ENCODE data around the gene NMUR1.
A peak's percentile ranks its signal among the peaks of the same experiment; 100 is the strongest.

Gene NMUR1

DNA sequence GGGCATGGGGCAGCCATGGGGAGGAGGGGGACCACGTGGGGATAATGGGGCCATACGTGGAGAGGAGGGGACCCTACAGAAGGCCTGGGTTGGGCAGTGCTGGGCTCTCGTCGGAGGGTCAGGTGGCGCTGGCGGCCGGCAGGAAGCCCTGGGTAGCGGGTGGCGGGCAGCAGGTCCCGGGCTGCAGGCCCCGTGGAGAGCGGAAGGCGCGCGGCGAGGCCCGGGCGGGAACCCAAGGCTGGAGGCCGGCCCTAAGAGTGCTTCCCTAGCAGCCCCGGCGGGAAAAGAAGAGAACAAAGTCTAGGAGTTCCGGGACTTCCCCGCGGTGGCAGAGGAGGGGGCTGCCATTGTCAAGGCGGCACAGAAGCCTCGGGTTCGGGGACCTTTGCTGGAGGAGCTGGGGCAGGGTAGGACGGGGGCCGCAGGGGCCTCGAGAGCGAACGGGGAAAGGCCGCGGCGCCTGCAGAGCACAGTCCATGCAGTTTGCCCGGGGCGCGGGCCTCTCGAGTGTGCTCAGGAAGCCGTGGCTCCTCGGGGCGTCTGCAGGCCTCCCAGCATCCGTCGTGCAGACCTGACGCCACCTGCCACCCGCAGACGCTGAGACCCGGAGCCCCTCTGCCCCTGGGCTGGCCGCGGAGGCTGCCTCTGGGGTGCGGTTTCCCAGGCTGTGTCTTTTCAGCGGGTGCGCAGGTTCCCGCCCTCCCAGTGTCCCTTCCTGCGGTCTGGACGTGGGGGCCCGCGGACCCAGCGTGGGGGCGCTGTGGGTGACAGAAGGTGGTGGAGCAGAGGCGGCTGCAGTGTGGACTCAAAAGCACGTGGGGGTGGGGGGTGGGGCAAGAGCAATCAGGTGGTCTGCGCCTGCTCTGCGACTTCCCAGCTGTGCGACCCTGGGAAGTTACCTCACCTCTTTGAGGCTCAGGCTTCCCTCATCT, 46.6 kb downstream of the NMUR1 start:
- DNase-seq: peak; percentile 56

DNA sequence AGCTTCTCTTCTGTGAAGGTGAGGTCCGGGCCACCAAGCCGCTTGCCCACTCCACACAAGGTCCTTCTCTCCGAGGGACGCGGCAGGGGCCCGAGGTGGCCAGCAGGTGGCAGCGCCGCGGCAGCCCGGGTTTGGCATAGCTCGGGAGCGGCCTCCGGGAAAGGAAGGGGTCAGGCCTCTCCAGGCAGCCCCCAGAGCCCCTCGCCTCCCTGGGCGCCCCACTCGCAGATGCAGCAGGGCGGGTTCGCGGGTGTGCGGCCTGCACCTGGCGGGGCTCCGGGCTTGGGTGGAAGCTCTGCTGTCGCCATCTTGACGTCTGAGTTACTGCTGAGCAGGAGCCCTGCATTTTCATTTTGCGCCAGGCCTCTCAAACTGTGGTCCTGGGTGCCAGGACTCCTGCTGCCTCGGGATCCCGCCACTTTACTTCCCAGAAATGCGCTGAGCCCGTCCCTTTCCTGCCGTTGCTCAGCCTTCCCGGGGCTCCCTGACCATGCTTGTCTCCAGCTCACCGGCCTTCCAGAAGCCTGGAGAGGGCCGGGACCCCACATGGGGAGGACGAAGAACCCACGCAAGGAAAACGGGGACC, 47.3 kb downstream of the NMUR1 start:
- peak; percentile 84 for DNase-seq

DNA sequence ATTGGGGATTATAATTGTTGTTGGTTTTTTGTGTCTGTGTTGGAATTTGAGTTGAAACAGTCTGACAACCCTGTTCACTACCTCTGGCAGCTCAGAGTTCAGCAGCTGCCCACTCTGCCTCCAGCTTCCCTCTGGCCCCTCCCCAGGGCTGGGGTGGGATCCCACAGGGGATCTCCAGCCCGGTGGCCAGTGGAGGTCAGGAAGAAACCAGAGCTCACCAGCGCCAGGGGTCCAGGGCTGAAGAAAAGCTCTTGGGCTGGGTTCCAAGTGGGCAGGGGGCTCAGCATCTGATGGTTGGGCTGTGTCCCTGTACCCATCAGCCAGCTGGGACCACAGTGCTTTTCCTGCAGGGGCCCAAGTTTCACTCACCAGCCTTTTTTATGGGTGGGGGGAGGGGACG, 49.5 kb downstream of the NMUR1 start:
- no peak for DNase-seq

DNA sequence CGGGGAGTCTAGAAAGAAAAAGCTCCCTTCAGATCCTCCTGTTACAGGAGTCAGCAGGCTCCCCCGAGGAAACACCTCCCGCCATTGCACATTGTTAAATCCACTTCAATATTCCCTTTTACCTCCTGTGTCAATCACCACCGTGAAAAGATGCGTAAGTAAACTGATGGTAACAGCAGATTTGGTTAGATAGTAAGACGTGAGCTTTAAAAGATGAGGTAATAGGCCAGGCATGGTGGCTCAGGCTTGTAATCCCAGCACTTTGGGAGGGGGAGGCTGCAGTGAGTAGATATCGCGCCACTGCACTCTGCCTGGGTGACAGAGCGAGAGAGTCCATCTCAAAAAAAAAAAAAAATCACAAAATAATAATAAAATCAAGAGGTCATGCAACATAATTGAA, 50.8 kb downstream of the NMUR1 start:
- DNase-seq: no peak

DNA sequence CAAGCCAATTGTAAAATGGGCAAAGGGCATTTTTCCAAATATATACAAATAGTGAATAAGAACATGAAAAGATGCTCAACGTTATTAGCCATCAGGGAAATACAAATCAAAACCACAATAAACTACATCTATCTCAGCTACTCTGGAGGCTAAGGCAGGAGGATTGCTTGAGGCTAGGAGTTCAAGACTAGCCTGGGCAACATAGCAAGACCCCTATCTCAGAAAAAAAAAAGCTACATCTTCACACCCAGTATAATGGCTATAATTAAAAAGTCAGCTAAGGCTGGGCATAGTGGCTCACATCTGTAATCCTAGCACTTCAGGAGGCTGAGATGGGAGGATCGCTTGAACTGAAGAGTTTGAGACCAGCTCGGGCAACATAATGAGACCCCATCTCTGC, 53.3 kb downstream of the NMUR1 start:
- DNase-seq: no peak

DNA sequence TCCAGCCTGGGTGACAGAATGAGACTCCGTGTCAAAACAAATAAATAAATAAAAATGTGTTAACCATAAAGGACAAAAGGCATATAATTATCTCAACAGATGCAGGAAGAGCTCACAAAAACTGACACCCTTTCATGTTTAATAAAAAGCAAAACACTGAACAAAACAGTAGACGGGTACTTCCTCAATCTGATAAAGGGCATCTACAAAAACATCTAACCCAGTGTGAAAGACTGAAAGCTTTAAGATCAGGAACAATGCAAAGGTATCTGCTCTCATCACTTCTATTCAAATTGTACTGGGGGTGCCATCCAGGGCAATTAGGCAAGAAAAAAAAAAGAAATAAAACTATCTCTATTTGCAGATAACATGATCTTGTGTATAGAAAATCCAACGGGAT, 54.3 kb downstream of the NMUR1 start:
- DNase-seq: no peak
